Measurements from ENCODE around the gene CEP112.

Gene CEP112

DNA sequence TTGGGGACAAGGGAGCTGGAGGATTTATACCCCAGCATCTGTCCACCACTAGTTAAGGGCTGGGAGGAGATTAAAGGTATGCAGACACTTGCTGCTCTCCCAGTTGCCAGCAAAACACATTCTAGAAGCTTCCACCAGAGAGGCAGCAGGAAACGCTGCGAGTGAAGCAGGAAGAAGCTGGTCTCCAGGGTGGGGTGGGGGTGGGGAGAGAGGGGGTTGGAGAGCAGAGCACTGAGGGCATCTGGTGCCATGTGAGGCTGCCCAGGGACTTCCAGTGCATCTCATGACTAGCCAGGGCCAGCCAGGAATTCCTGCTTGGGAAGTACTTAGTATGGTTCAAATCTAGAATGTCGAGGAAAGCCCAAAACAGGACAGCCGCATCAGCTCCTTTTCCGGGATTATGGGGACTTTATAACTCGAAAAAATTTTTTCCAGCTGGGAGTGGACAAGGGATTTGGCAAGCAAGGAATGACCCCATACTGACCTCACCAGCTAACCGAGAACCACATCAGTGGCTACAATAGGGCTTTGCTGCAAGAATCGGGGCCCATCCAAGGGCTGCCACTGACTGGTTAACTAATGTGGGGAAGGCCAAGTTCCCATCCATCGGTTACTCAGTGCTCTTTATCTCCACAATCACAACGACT, 604.3 kb downstream of the CEP112 start:
- TF ChIP-seq GATA1 (IDR thresholded peaks at IDR 0.05; ENCODE audit: low read depth, low read length) = no peak
- no peak for TF ChIP-seq POLR2A (IDR thresholded peaks at IDR 0.05; ENCODE audit: low read length)
- DNase-seq = no peak

DNA sequence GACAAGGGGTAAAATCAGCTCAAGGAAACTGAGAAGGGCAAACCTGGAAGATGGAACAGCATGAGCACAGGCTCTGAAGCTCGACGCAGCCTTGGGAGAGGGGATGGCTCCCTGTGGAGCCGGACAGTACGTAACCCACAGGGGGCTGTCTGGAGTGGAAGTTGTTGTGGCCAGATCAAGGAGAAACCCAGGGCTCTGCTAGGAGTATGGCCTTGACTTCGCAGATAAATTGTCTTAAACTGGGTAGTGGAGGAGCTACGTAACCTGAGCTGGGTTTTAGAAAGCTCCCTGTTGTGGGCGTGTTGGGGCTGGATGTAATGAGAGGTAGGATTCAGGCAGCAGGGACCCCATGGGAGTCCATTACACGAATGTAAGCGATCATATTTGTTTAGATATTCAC, 605.0 kb downstream of the CEP112 start:
- TF ChIP-seq POLR2A (IDR thresholded peaks at IDR 0.05; ENCODE audit: low read length) = no peak
- no peak for TF ChIP-seq GATA1 (IDR thresholded peaks at IDR 0.05; ENCODE audit: low read depth, low read length)
- DNase-seq = no peak

Data from erythroblast (primary cell).